ENCODE measurements around the gene EDIL3.

DNA sequence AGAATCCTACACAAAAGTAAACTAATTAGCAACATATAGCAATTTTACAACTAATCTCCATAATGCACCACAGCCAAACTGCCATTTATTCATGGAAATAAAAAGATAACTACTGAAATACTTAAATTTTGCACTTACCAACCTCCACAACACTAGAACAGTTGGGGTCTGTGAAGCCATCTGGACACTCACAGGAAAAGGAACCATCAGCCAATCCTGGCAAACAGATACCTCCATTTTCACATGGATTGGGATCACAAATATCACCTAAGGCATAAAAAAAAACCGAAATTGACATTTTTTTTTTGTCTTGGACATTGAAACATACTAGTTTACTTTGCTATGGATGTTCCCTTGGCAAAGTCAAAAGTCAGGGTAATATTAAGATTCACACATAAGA lies 130.7 kb downstream of the EDIL3 start:
- TF ChIP-seq, protein P1, sequence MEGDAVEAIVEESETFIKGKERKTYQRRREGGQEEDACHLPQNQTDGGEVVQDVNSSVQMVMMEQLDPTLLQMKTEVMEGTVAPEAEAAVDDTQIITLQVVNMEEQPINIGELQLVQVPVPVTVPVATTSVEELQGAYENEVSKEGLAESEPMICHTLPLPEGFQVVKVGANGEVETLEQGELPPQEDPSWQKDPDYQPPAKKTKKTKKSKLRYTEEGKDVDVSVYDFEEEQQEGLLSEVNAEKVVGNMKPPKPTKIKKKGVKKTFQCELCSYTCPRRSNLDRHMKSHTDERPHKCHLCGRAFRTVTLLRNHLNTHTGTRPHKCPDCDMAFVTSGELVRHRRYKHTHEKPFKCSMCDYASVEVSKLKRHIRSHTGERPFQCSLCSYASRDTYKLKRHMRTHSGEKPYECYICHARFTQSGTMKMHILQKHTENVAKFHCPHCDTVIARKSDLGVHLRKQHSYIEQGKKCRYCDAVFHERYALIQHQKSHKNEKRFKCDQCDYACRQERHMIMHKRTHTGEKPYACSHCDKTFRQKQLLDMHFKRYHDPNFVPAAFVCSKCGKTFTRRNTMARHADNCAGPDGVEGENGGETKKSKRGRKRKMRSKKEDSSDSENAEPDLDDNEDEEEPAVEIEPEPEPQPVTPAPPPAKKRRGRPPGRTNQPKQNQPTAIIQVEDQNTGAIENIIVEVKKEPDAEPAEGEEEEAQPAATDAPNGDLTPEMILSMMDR (IDR thresholded peaks at IDR 0.05; ENCODE audit: low read depth, low read length) = no peak
- no peak for TF ChIP-seq EZH2phosphoT487 (IDR thresholded peaks at IDR 0.05; ENCODE audit: low read depth)
